Measurements from ENCODE around the gene NWD2. TPM values are rescaled to one million over a fixed set of nuclear protein-coding genes. Genes with fewer than 3 reads are reported as not detected.

The NWD2 gene
- total and polyA plus RNA-seq, 9 of the 15 experiments (the other 6 are each of a cell fraction or from before 2014, with no cell fraction given) = not detected

- no peaks in the 10 kb centered on the region for H3K4me1 ChIP-seq (replicated peaks in 1 of 2; ENCODE audit: control insufficient read depth in 2 of 2, insufficient read depth in 2 of 2, low read length in 2 of 2)
- H3K4me3 ChIP-seq = no peak overlapping the region
- DNase-seq (ENCODE audit: extremely low read depth in 1 of 4, low spot score in 3 of 4) = no peak
- H3K4me2 ChIP-seq (ENCODE audit: insufficient read depth, low read length) = no peak overlapping the region
- in situ Hi-C loops (cut with MboI) (no loop called here), intact Hi-C loops (cut with micrococcal nuclease) (no loop called here)
- no peaks in the 10 kb centered on the region for H3K9me1 ChIP-seq (ENCODE audit: control insufficient read depth, insufficient read depth, low read length)
- no peaks in the 10 kb centered on the region for H3K27me3 ChIP-seq (ENCODE audit: control insufficient read depth in 2 of 2, insufficient read depth in 2 of 2, low read length in 2 of 2)
- H2AFZ ChIP-seq (ENCODE audit: low read depth, low read length) = no peak overlapping the region
- H3K9me3 ChIP-seq (replicated peaks; ENCODE audit: control insufficient read depth, insufficient read depth, low read depth, low read length) = no peaks in the 10 kb centered on the region
- ChIA-PET CTCF (ENCODE audit: low intra/inter-chr PET ratio) (no interaction called here), POLR2A (no interaction called here)
- no peak for ATAC-seq
- no peaks in the 10 kb centered on the region for H3K79me2 ChIP-seq (ENCODE audit: control insufficient read depth, insufficient read depth, low read length)
- WGBS (ENCODE audit: insufficient coverage, low coverage, missing lambda C conversion rate) = 0% methylated on average over 2 of the region's 2 CpGs
- no peak for FAIRE-seq
- no peak overlapping the region for H3K9ac ChIP-seq (ENCODE audit: insufficient read depth in 1 of 2, low read depth in 2 of 2, low read length in 2 of 2)
- no peaks in the 10 kb centered on the region for H4K20me1 ChIP-seq (replicated peaks; ENCODE audit: control insufficient read depth, insufficient read depth, low read length)
- no TSS peak for BruUV-seq (replicated peaks)
- TF ChIP-seq HMG20A (CRISPR knock-in tag; conservative IDR thresholded peaks at IDR 0.05) = no peak
- H3K27ac ChIP-seq (ENCODE audit: extremely low read depth, low read depth, low read length) = no peak overlapping the region
- H3K36me3 ChIP-seq (ENCODE audit: control insufficient read depth, insufficient read depth, low read length) = no peaks in the 10 kb centered on the region
These were observed 182.7 kb downstream of the NWD2 start for GRCh38 chr4:37427193-37427592.

GRCh38 chr4:37429906-37430305 lies 185.4 kb downstream of the NWD2 start:
- no peaks in the 10 kb centered on the region for H3K79me2 ChIP-seq (ENCODE audit: control insufficient read depth, insufficient read depth, low read length)
- no peak overlapping the region for H3K9ac ChIP-seq (ENCODE audit: insufficient read depth in 1 of 2, low read depth in 2 of 2, low read length in 2 of 2)
- H3K4me2 ChIP-seq (ENCODE audit: insufficient read depth, low read length) = no peak overlapping the region
- ChIA-PET CTCF (ENCODE audit: low intra/inter-chr PET ratio) (no interaction called here), POLR2A (no interaction called here)
- no peak overlapping the region for H2AFZ ChIP-seq (ENCODE audit: low read depth, low read length)
- no peaks in the 10 kb centered on the region for H4K20me1 ChIP-seq (replicated peaks; ENCODE audit: control insufficient read depth, insufficient read depth, low read length)
- no TSS peak for BruUV-seq (replicated peaks)
- no peak overlapping the region for H3K4me3 ChIP-seq
- no peak for DNase-seq (ENCODE audit: extremely low read depth in 1 of 4, low spot score in 3 of 4)
- ATAC-seq = no peak
- no peaks in the 10 kb centered on the region for H3K9me3 ChIP-seq (replicated peaks; ENCODE audit: control insufficient read depth, insufficient read depth, low read depth, low read length)
- intact Hi-C loops (cut with micrococcal nuclease) = no loop called here
- H3K4me1 ChIP-seq (replicated peaks in 1 of 2; ENCODE audit: control insufficient read depth in 2 of 2, insufficient read depth in 2 of 2, low read length in 2 of 2) = no peaks in the 10 kb centered on the region
- in situ Hi-C loops (cut with MboI) = no loop called here
- H3K27ac ChIP-seq (ENCODE audit: extremely low read depth, low read depth, low read length) = no peak overlapping the region
- H3K27me3 ChIP-seq (ENCODE audit: control insufficient read depth in 2 of 2, insufficient read depth in 2 of 2, low read length in 2 of 2) = no peaks in the 10 kb centered on the region
- no peak for FAIRE-seq
- H3K36me3 ChIP-seq (ENCODE audit: control insufficient read depth, insufficient read depth, low read length) = no peaks in the 10 kb centered on the region
- H3K9me1 ChIP-seq (ENCODE audit: control insufficient read depth, insufficient read depth, low read length) = no peaks in the 10 kb centered on the region
- TF ChIP-seq DIDO1 (tag; IDR thresholded peaks at IDR 0.05; ENCODE audit: low read depth) (no peak), ILK (tag; IDR thresholded peaks at IDR 0.05; ENCODE audit: borderline replicate concordance, low read depth) (no peak), PURB (CRISPR knock-in tag; IDR thresholded peaks at IDR 0.05; ENCODE audit: low read depth) (no peak), POLR3A (IDR thresholded peaks at IDR 0.05; ENCODE audit: borderline replicate concordance, extremely low read depth, insufficient read depth, insufficient read length) (no peak), NEUROD1 (IDR thresholded peaks at IDR 0.05; ENCODE audit: borderline replicate concordance, low read depth, low read length, partially characterized antibody) (no peak), USF1 (CRISPR knock-in tag; IDR thresholded peaks at IDR 0.05) (no peak), ZNF140 (CRISPR knock-in tag; IDR thresholded peaks at IDR 0.05) (no peak), ZNF143 (CRISPR knock-in tag; IDR thresholded peaks at IDR 0.05) (no peak), ZNF224 (CRISPR knock-in tag; IDR thresholded peaks at IDR 0.05) (no peak), BRD9 (IDR thresholded peaks at IDR 0.05; ENCODE audit: low read depth, partially characterized antibody) (no peak), TFAM (CRISPR knock-in tag; conservative IDR thresholded peaks at IDR 0.05) (no peak), CREB3 (tag; conservative IDR thresholded peaks at IDR 0.05; ENCODE audit: low read depth) (no peak)
- TF ChIP-seq, protein P1, sequence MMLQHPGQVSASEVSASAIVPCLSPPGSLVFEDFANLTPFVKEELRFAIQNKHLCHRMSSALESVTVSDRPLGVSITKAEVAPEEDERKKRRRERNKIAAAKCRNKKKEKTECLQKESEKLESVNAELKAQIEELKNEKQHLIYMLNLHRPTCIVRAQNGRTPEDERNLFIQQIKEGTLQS (IDR thresholded peaks at IDR 0.05) = no peak
- TF ChIP-seq, protein P1 (CRISPR knock-in tag; conservative IDR thresholded peaks at IDR 0.05) = no peak
